Measurements from ENCODE around the gene CLIC1. TPM values are rescaled to one million over a fixed set of nuclear protein-coding genes. Genes with fewer than 3 reads are reported as not detected.

Gene CLIC1
- total and polyA plus RNA-seq, 7 donors = 20.6 to 85.9 (median 37.5) TPM

- intact Hi-C loops (cut with DNase I) = loop anchor here in 1 of 2 donors (5.0 to 10.0 kb wide), 2 partner anchors 61 to 94 kb away; partner anchors contain the start of gene NEU1
- H3K4me3 ChIP-seq = no peak overlapping the region
- WGBS, 3 donors = 87 to 94% (median 87%) methylated on average over 2 of the region's 2 CpGs
- H3K36me3 ChIP-seq (ENCODE audit: insufficient read depth in 1 of 2, low read depth in 1 of 2) = peaks cover 0 to 24% of the 10 kb centered on the region in 2 donors
- DNase-seq = no peak
- no peaks in the 10 kb centered on the region for H3K27me3 ChIP-seq (ENCODE audit: insufficient read depth in 3 of 3, low read length in 2 of 3)
- no peak overlapping the region for H3K27ac ChIP-seq
- H3K4me1 ChIP-seq = no peaks in the 10 kb centered on the region
- ATAC-seq = no peak
- no peak for TF ChIP-seq CTCF (IDR thresholded peaks at IDR 0.05)
- no peaks in the 10 kb centered on the region for H3K9me3 ChIP-seq
These were observed 34.5 kb upstream of the CLIC1 start for GRCh38 chr6:31770860-31771259.

- ATAC-seq = peak; percentile 82 to 85 (median 84)
- Histone ChIP-seq H3K36me3 (ENCODE audit: insufficient read depth in 1 of 2, low read depth in 1 of 2) (peaks cover 0 to 32% of the 10 kb centered on the region in 2 donors), H3K9me3 (no peaks in the 10 kb centered on the region), H3K4me1 (no peaks in the 10 kb centered on the region), H3K27me3 (ENCODE audit: insufficient read depth in 3 of 3, low read length in 2 of 3) (no peaks in the 10 kb centered on the region), H3K4me3 (no peak overlapping the region), H3K27ac (no peak overlapping the region)
- peak; percentile 87 for TF ChIP-seq CTCF (IDR thresholded peaks at IDR 0.05)
- intact Hi-C loops (cut with DNase I) = loop anchor here (2.0 to 10.0 kb wide), 4 partner anchors 62 to 95 kb away; partner anchors contain the start of genes LY6G5C (in 2 of the 2) and NEU1 (in 1 of the 2)
- WGBS, 3 donors = 56 to 65% (median 56%) methylated on average over 12 of the region's 12 CpGs
- peak; percentile 73 to 88 for DNase-seq
These were observed 33.5 kb upstream of the CLIC1 start for GRCh38 chr6:31769684-31770371.

- no peak overlapping the region for H3K27ac ChIP-seq
- no peak overlapping the region for H3K4me3 ChIP-seq
- no peak for DNase-seq
- intact Hi-C loops (cut with DNase I) = loop anchor here (2.0 to 5.0 kb wide), 2 partner anchors 86 to 88 kb away; partner anchors contain the start of gene LY6G5C (in 2 of the 2)
- no peaks in the 10 kb centered on the region for H3K4me1 ChIP-seq
- H3K9me3 ChIP-seq = no peaks in the 10 kb centered on the region
- WGBS, 3 donors = 89 to 90% (median 89%) methylated on average over 18 of the region's 18 CpGs
- no peak for TF ChIP-seq CTCF (IDR thresholded peaks at IDR 0.05)
- H3K27me3 ChIP-seq (ENCODE audit: insufficient read depth in 3 of 3, low read length in 2 of 3) = no peaks in the 10 kb centered on the region
- H3K36me3 ChIP-seq (ENCODE audit: insufficient read depth in 1 of 2, low read depth in 1 of 2) = peaks cover 0 to 39% of the 10 kb centered on the region in 2 donors
- no peak for ATAC-seq
These were observed 32.3 kb upstream of the CLIC1 start for GRCh38 chr6:31768363-31769257.

- DNase-seq (no peak), ATAC-seq (no peak)
- H3K4me3 ChIP-seq = no peak overlapping the region
- H3K9me3 ChIP-seq = no peaks in the 10 kb centered on the region
- no peaks in the 10 kb centered on the region for H3K27me3 ChIP-seq (ENCODE audit: insufficient read depth in 3 of 3, low read length in 2 of 3)
- TF ChIP-seq CTCF (IDR thresholded peaks at IDR 0.05) = no peak
- intact Hi-C loops (cut with DNase I) = loop anchor here in 1 of 2 donors (5.0 kb wide), 1 partner anchor 85 kb away; the partner anchor contains the start of gene LY6G5C
- H3K36me3 ChIP-seq (ENCODE audit: insufficient read depth in 1 of 2, low read depth in 1 of 2) = peaks cover 0 to 39% of the 10 kb centered on the region in 2 donors
- WGBS, 3 donors = 84 to 87% (median 86%) methylated on average over 6 of the region's 6 CpGs
- no peak overlapping the region for H3K27ac ChIP-seq
- no peaks in the 10 kb centered on the region for H3K4me1 ChIP-seq
These were observed 30.8 kb upstream of the CLIC1 start for GRCh38 chr6:31767096-31767645.
